ENCODE results near the gene MLLT10.

GRCh38 chr10:21749788-21750187, 215.8 kb downstream of the MLLT10 start:
- no peak for TF ChIP-seq CTCF (IDR thresholded peaks at IDR 0.05)
- TF ChIP-seq POLR2A (IDR thresholded peaks at IDR 0.05) = no peak

All from lower leg skin (tissue), 3 donors.